Measurements from ENCODE around the gene RBFOX1. TPM values are rescaled to one million over a fixed set of nuclear protein-coding genes. Genes with fewer than 3 reads are reported as not detected.

The RBFOX1 gene
- total RNA-seq, 2 donors from 2014 or later, result not detected

- ATAC-seq (no peak), DNase-seq (no peak)
- intact Hi-C loops (cut with DNase I), result no loop called here
- no peaks in the 10 kb centered on the region for H3K36me3 ChIP-seq (replicated peaks in 1 of 2; ENCODE audit: insufficient read depth in 1 of 2, low read depth in 2 of 2)
- H3K9me3 ChIP-seq, result no peaks in the 10 kb centered on the region
- no peak overlapping the region for H3K27ac ChIP-seq
- no peak overlapping the region for H3K4me3 ChIP-seq
- no peak for TF ChIP-seq POLR2A (IDR thresholded peaks at IDR 0.05)
- TF ChIP-seq CTCF (IDR thresholded peaks at IDR 0.05), result no peak
- H3K4me1 ChIP-seq, result no peaks in the 10 kb centered on the region
- H3K27me3 ChIP-seq, result no peaks in the 10 kb centered on the region
- 80 to 96% methylated on average over 1 of the region's 1 CpG for WGBS, 2 donors
Observed at GRCh38 chr16:7339700-7340099, 7.1 kb downstream of the RBFOX1 start.

GRCh38 chr16:7340938-7341337 is 8.3 kb downstream of the RBFOX1 start:
- no peaks in the 10 kb centered on the region for H3K9me3 ChIP-seq
- H3K4me1 ChIP-seq, result no peaks in the 10 kb centered on the region
- H3K27me3 ChIP-seq, result no peaks in the 10 kb centered on the region
- TF ChIP-seq CTCF (IDR thresholded peaks at IDR 0.05), result no peak
- no peak for TF ChIP-seq POLR2A (IDR thresholded peaks at IDR 0.05)
- intact Hi-C loops (cut with DNase I), result no loop called here
- no peak for ATAC-seq
- WGBS, 2 donors, result 43 to 45% methylated on average over 5 of the region's 5 CpGs
- no peaks in the 10 kb centered on the region for H3K36me3 ChIP-seq (replicated peaks in 1 of 2; ENCODE audit: insufficient read depth in 1 of 2, low read depth in 2 of 2)
- H3K27ac ChIP-seq, result no peak overlapping the region
- no peak overlapping the region for H3K4me3 ChIP-seq
- DNase-seq, result no peak

DNA sequence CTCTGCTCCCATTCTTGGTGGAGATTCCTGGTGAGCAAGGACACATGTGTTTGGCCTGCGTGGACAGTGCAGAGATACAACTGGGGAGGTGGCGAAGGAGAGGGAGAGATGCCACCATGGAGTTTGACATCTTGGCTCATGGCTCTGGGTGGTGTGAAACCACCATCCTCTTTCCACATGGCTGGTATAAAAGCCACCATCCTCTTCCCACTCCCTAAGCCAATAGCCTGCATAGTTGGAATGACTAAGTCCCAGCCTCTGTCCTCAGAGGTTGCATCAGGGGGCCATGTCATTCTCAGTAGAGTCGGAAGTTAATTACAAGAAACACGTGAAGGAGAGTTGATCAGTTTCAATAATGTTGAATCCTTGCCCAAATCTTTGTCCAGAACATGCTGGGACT is 10.0 kb downstream of the RBFOX1 start:
- no peak for TF ChIP-seq POLR2A (IDR thresholded peaks at IDR 0.05)
- no peak for TF ChIP-seq CTCF (IDR thresholded peaks at IDR 0.05)
- H3K27me3 ChIP-seq, result no peaks in the 10 kb centered on the region
- DNase-seq (no peak), ATAC-seq (no peak)
- H3K4me3 ChIP-seq, result no peak overlapping the region
- no peaks in the 10 kb centered on the region for H3K4me1 ChIP-seq
- H3K27ac ChIP-seq, result no peak overlapping the region
- no peaks in the 10 kb centered on the region for H3K36me3 ChIP-seq (replicated peaks in 1 of 2; ENCODE audit: insufficient read depth in 1 of 2, low read depth in 2 of 2)
- H3K9me3 ChIP-seq, result no peaks in the 10 kb centered on the region
- intact Hi-C loops (cut with DNase I), result no loop called here
- WGBS, 2 donors, result 68 to 70% methylated on average over 4 of the region's 4 CpGs

DNA sequence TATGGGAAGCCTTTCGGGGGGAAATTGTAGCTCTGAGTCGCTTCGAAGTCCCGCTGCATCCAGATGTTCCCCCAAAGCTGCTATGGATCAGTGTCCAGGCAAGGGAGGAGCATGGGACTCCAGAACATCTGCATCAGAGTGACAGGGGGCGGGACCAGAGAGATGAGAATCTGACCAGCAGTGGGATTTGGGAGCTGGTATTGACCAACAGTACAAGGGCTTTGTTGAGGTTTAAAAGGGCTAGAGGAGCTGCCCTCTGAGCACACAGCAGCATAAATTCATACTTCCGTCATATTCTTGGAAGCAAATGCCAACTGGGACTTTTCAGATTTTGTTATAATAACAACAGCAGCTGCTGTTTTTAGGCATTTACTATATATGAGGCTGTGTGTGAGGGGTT is 10.6 kb downstream of the RBFOX1 start:
- ATAC-seq, result no peak
- TF ChIP-seq CTCF (IDR thresholded peaks at IDR 0.05), result no peak
- no peak for TF ChIP-seq POLR2A (IDR thresholded peaks at IDR 0.05)
- 66 to 84% methylated on average over 3 to 6 of the region's 6 CpGs for WGBS, 2 donors
- Histone ChIP-seq H3K27me3 (no peaks in the 10 kb centered on the region), H3K27ac (no peak overlapping the region), H3K4me3 (no peak overlapping the region), H3K36me3 (replicated peaks in 1 of 2; ENCODE audit: insufficient read depth in 1 of 2, low read depth in 2 of 2) (no peaks in the 10 kb centered on the region), H3K9me3 (no peaks in the 10 kb centered on the region), H3K4me1 (no peaks in the 10 kb centered on the region)
- intact Hi-C loops (cut with DNase I), result no loop called here
- no peak for DNase-seq

- no peaks in the 10 kb centered on the region for H3K4me1 ChIP-seq
- no peaks in the 10 kb centered on the region for H3K9me3 ChIP-seq
- no peak overlapping the region for H3K27ac ChIP-seq
- ATAC-seq (no peak), DNase-seq (no peak)
- H3K36me3 ChIP-seq (replicated peaks in 1 of 2; ENCODE audit: insufficient read depth in 1 of 2, low read depth in 2 of 2), result no peaks in the 10 kb centered on the region
- WGBS, 2 donors, result 47 to 59% methylated on average over 18 to 23 of the region's 23 CpGs
- H3K4me3 ChIP-seq, result no peak overlapping the region
- intact Hi-C loops (cut with DNase I), result no loop called here
- TF ChIP-seq CTCF (IDR thresholded peaks at IDR 0.05) (no peak), POLR2A (IDR thresholded peaks at IDR 0.05) (no peak)
- no peaks in the 10 kb centered on the region for H3K27me3 ChIP-seq
Observed at GRCh38 chr16:7344830-7345780, 12.5 kb downstream of the RBFOX1 start.
